ENCODE data around the gene ASGR2. TPM values are rescaled to one million over a fixed set of nuclear protein-coding genes. Genes with fewer than 3 reads are reported as not detected.
A peak's percentile ranks its signal among the peaks of the same experiment; 100 is the strongest.

ASGR2 gene
- total and polyA plus RNA-seq, 8 donors: 0.73 to 2.2 (median 1.4) TPM; not detected in 5

DNA sequence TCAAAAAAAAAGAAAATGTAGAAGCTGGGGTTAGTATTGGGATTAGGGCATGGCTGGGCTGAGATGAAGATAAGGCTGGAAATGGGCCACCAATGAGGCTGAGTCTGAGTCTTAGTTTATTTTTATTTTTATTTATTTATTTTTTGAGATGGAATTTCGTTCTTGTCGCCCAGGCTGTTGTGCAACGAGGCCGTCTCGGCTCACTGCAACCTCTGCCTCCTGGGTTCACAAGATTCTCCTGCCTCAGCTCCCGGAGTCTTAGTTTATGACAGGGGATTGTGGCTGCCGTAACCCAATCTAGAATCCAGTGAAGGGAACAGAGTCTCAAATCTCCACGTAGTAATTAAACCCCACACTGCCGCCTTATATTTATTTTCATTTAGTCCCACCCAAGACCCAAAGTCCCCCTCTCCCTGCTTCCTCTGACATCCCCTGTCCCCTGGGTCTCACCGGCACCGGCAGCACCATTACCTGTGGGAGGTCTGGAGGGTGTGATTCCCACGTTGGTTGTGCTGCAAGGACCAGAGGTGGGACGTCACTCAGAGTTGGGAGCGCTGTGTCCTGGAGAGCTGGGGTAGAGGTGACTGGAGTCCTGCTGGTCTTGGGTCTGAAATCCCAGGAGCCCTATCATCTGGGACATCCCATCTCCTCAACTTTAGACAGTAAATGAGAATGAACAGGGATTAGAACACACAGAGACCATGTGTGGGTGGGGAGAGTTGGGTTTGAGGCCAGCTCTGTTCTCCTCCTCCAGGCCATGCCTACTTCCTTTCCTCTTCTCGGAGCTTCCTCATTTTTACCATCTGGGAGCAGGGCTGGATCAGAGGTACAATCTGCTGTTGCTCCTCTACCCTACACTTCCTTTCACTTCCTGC, 34.8 kb downstream of the ASGR2 start, which contains the start of gene CLEC10A:
TSS of gene CLEC10A (minus strand) at position 671 of the 875 bp plus-strand sequence. CDS start 1,439 bp downstream, outside the sequence.
- H3K9me3 ChIP-seq: no peaks in the 10 kb centered on the region
- DNase-seq: no peak
- H3K27me3 ChIP-seq: peaks cover 0 to 5% (median 0%) of the 10 kb centered on the region in 3 donors
- H3K4me3 ChIP-seq: no peak within 1 kb of the TSS
- WGBS, 5 donors: 57 to 71% (median 70%) methylated on average over 15 of the region's 15 CpGs
- intact Hi-C loops (cut with DNase I; ENCODE audit: low total_unique reads): no loop called here
- TF ChIP-seq, protein P1, sequence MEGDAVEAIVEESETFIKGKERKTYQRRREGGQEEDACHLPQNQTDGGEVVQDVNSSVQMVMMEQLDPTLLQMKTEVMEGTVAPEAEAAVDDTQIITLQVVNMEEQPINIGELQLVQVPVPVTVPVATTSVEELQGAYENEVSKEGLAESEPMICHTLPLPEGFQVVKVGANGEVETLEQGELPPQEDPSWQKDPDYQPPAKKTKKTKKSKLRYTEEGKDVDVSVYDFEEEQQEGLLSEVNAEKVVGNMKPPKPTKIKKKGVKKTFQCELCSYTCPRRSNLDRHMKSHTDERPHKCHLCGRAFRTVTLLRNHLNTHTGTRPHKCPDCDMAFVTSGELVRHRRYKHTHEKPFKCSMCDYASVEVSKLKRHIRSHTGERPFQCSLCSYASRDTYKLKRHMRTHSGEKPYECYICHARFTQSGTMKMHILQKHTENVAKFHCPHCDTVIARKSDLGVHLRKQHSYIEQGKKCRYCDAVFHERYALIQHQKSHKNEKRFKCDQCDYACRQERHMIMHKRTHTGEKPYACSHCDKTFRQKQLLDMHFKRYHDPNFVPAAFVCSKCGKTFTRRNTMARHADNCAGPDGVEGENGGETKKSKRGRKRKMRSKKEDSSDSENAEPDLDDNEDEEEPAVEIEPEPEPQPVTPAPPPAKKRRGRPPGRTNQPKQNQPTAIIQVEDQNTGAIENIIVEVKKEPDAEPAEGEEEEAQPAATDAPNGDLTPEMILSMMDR (IDR thresholded peaks at IDR 0.05): no peak
- no peak for TF ChIP-seq POLR2A (IDR thresholded peaks at IDR 0.05)
- no peak for TF ChIP-seq EP300 (IDR thresholded peaks at IDR 0.05)
- peaks cover 0 to 6% (median 0%) of the 10 kb centered on the region in 4 donors for H3K4me1 ChIP-seq
- peak within 1 kb of the TSS in 3 of 5 donors; percentile 17 to 42 (median 24) for H3K27ac ChIP-seq
- H3K36me3 ChIP-seq: no peaks in the 10 kb centered on the region

GRCh38 chr17:7078711-7079110, 35.9 kb downstream of the ASGR2 start:
- TF ChIP-seq, protein P1 (IDR thresholded peaks at IDR 0.05): no peak
- TF ChIP-seq EP300 (IDR thresholded peaks at IDR 0.05) (no peak), POLR2AphosphoS5 (IDR thresholded peaks at IDR 0.05) (no peak), POLR2A (IDR thresholded peaks at IDR 0.05) (no peak)
- Histone ChIP-seq H3K4me1 (peaks cover 0 to 6% (median 0%) of the 10 kb centered on the region in 4 donors), H3K9me3 (no peaks in the 10 kb centered on the region), H3K36me3 (no peaks in the 10 kb centered on the region), H3K27ac (no peak overlapping the region), H3K27me3 (peaks cover 0 to 5% (median 0%) of the 10 kb centered on the region in 3 donors), H3K4me3 (no peak overlapping the region)
- DNase-seq: no peak
- intact Hi-C loops (cut with DNase I; ENCODE audit: low total_unique reads): no loop called here
- WGBS, 5 donors: 73 to 87% (median 83%) methylated on average over 10 of the region's 10 CpGs

GRCh38 chr17:7077911-7078546, 36.6 kb downstream of the ASGR2 start:
- TF ChIP-seq EP300 (IDR thresholded peaks at IDR 0.05): no peak
- TF ChIP-seq POLR2A (IDR thresholded peaks at IDR 0.05): no peak
- TF ChIP-seq, protein P1 (IDR thresholded peaks at IDR 0.05): no peak
- no peak overlapping the region for H3K27ac ChIP-seq
- H3K4me3 ChIP-seq: no peak overlapping the region
- H3K36me3 ChIP-seq: no peaks in the 10 kb centered on the region
- WGBS, 5 donors: 83 to 90% (median 83%) methylated on average over 7 of the region's 7 CpGs
- H3K27me3 ChIP-seq: peaks cover 0 to 5% (median 0%) of the 10 kb centered on the region in 3 donors
- no peak for DNase-seq
- peaks cover 0 to 6% (median 0%) of the 10 kb centered on the region in 4 donors for H3K4me1 ChIP-seq
- intact Hi-C loops (cut with DNase I; ENCODE audit: low total_unique reads): no loop called here
- no peaks in the 10 kb centered on the region for H3K9me3 ChIP-seq

DNA sequence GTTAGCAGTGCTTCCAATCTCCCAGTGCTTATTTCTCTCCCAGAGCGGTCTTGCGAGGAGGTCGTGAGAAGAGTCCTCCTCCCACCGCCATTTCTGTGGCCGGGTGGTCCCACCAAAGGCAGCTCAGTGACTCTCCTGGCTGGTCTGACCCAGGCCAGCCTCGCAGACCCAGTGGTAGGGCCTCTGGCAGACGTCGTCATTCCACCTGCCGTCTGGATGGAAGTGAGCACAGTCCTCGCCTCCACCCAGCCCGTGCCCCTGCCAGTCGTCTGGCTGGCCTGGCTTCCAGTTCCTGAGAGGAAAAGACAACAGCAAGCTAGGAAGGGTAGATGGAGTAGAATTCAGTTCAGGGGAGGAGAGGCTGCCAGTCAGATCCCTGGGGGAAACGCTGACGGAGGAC, 39.7 kb downstream of the ASGR2 start:
- Histone ChIP-seq H3K36me3 (no peaks in the 10 kb centered on the region), H3K4me1 (no peaks in the 10 kb centered on the region), H3K9me3 (no peaks in the 10 kb centered on the region), H3K27ac (no peak overlapping the region), H3K27me3 (peaks cover 0 to 5% (median 0%) of the 10 kb centered on the region in 3 donors), H3K4me3 (no peak overlapping the region)
- WGBS, 5 donors: 81 to 87% (median 84%) methylated on average over 14 of the region's 14 CpGs
- DNase-seq: no peak
- TF ChIP-seq POLR2A (IDR thresholded peaks at IDR 0.05) (no peak), POLR2AphosphoS5 (IDR thresholded peaks at IDR 0.05) (no peak), EP300 (IDR thresholded peaks at IDR 0.05) (no peak)
- TF ChIP-seq, protein P1 (IDR thresholded peaks at IDR 0.05): no peak
- intact Hi-C loops (cut with DNase I; ENCODE audit: low total_unique reads): no loop called here

Measured in stomach (tissue), 9 donors.